ENCODE measurements around the gene AP4M1.
"Not testable (repeated sequence)": the region's sequence is repeated elsewhere in the genome, so short reads cannot be mapped to it uniquely, and the experiment has no call there.

GRCh38 chr7:100146350-100146749 lies 44.9 kb downstream of the AP4M1 start:
- not testable (repeated sequence) for TF ChIP-seq CTCF (IDR thresholded peaks at IDR 0.05); EP300 (IDR thresholded peaks at IDR 0.05; ENCODE audit: low read depth); POLR2A (IDR thresholded peaks at IDR 0.05)
